NCI-H748 treated with DMSO at 0.1 percent for 48 hours (cell line): ENCODE results near the gene BPIFA1.
A peak's percentile ranks its signal among the peaks of the same experiment; 100 is the strongest.

ENCODE experiments used
- DNase-seq: peaks from one replicate; lab custom pipeline; 2025; lab: John Stamatoyannopoulos, UW

The BPIFA1 gene

DNA sequence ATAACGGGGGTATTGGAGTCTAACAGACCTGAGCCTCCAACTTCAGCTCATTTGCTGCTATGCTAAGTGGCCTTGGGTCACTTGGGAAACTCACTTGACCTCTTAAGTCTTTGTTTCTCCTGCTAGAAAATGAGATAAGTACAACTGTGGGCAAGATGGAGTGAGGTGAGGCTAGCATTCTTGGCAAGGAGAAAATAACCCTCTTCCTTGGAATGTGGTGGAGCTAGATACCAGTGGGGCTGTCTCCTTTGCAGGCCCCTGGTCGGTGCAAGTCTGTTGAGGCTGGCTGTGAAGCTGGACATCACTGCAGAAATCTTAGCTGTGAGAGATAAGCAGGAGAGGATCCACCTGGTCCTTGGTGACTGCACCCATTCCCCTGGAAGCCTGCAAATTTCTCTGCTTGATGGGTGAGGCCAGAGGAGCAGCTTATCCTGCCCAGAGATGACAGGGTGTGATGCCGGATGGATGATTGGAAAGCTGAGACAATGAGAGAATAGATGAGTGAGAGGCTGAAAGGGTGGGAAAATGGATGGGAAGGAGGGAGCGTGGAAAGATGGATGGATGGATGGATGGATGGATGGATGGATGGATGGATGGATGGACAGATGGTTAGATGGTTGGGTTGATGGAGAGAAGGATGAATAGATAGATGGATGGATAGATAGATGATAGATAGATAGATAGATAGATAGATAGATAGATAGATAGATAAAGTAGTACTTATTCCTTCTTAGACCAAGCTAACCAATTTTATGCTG is 4.4 kb downstream of the BPIFA1 start:
- DNase-seq = no peak

DNA sequence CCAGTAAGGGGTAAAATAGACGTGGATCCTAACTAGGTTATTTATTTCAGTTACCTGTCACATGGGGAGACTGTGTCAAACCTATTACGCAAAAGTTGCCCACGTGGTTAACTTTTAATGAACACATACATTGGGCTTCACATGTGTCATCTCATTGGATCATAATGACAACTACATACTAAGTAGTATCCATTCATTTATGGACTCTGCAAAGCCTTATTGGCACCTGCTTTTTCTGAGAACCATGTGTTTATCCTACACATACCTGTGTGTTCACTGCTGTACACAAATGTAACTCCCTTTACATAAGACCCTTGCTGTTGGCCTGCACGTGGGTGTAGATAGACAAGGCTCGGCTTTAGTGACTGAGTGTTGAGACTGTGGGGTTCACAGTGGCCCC is 5.1 kb downstream of the BPIFA1 start:
- DNase-seq = no peak

DNA sequence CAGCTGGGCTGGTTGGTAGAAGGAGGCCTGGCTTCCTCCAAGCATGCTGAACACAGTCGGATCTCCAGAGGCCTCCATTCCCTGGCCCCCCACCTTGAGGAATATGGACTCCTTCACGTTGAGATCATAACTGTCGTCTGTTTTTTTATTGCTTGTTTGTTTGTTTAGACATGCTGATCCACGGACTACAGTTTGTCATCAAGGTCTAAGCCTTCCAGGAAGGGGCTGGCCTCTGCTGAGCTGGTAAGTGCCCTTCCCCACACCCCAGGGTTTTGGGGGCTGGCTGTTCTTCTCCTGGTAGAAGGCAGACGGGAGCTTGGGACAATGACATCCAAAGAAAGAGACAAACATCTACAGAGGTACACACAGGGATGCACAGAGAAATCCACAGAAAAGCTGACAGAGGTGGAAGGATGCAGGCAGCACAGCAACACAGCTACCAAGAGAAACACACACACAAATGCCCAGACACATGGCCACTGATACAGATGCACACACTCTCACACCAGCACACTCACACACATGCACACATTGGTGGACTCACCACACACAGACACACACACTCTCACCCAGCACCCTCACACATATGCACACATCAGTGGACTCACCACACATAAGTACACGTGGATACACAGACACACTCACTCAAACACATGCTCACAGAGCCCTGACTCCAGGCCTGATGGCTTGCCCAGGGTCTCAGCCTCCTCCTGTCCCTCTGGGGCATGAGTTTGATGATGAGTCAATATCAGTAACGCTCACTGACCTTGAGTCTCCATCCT is 6.7 kb downstream of the BPIFA1 start:
- DNase-seq = no peak

DNA sequence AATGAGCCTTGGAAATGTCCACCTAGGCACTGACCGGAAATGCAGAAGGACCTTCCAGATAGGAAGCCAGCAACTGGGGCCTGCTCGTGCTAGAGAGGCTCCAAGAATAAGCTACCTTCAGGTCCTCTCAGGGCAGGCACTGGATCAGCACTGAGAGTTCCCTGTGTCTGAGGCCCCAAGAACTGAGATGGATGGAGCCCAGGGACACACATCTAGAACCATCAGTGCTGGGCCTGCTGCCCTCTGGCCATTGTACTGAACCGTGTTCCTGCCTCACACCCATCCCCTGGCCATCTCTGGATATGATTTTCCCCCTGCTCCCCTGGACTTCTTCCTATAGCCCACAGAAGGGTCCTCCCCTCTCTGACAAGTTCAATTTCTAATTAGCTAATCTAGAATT is 10.3 kb downstream of the BPIFA1 start:
- DNase-seq = no peak

DNA sequence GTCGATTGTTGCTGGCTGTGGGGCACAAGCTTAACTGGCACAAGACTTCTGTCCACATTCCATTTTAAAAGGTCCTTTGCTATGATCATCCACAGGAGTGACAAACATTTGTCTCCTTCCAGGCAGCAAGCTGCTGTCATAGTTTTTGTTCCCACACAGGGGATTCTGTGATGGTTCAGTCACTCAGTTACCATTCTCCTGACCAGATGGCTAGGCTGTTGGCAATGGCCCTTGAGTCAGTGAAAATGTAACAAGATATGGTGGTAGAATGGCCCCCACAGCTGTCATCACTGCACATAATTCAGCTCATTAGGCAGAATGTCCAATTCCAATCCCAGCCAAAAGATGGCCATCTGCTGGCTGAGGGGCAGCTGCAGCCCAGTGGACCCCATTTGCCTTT is 13.7 kb downstream of the BPIFA1 start:
- DNase-seq = no peak

DNA sequence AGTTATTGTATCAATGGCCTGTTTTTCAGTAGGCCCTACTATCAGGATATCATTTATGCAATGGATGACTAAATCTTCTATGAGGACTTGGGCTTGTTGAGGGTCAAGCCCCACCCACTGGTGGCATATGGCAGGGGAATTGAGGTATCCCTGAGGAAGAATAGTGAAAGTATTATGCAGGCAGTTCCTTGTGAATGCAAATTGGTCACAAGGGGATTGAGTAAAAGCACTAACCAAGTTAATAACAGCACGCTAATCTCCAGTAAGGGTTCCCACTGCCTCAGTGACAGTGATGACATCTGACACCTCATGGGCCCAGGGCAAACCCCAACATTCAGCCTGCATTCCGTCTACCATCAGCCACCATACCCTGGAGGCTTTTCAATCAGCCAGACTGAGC is 14.9 kb downstream of the BPIFA1 start:
- no peak for DNase-seq

DNA sequence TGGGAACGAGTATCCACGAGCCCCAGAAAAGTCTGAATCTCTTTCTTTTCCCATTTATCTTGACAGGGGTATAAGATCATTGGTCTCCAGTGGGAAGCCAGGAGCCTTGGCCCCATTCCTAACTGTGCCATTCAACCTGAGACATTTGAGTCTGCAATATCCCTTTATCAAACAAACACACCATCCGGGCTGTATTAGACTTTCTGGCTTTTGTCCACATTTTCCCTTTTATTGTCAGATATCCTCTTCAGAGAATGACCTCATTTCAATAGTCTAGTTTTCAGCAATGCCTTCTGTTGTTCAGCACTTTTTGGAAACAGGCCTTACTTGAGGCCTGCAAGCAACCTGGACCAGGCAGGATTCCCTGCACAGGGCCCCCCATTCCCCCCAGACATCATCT is 15.7 kb downstream of the BPIFA1 start:
- no peak for DNase-seq

DNA sequence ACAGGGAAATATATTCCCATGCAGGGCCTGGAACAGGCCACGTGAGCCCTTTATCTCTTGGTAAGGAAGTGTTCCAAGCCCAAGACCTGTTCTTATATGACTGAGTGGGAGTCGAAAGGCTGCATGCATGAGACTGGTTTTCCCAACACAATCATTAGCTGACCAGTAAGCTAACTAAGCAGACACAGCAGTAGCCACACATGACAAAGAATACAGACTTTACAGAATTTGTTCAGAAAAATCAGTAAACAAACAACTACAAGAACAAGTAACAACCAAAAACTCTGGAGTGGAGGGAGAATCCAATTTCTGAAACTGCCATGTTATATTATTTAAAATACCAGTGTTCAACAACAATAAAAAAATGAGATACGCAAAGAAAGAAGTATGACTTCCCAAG is 16.7 kb downstream of the BPIFA1 start:
- no peak for DNase-seq

DNA sequence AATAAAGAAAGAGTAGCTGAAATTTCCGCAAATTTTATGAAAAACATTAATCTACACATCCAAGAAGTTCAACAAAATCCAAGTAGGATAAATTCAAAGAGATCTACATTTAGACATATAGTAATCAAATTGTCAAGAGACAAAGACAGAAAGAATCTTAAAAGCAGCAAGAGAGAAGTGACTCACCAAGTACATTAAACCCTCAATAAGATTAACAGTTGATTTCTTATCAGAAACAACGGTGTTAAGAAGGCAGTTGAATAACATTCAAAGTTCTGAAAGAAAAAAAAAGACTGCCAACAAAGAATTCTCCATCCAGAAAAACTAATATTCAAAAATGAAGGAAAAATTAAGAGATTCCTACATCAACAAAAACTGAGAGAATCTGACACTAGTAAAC is 19.2 kb downstream of the BPIFA1 start:
- no peak for DNase-seq

DNA sequence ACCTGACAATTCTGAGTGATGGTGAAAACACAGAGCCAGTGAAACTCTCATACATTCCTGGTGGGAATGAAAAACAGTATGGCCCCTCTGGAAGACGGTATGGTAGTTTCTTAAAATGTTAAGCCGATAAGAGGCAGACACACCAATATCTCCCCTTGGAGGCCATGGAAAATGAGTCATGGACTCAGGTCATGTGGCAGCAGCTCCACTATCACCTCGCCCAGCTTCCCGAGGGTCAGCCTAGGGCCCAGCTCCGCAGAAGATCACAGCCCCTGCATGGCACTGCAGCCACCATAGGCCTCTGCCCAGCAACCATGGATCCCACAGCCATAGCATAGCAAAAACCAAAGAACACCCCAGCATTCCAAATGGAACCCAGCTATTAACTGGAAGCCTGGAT is 21.4 kb downstream of the BPIFA1 start:
- DNase-seq = no peak

DNA sequence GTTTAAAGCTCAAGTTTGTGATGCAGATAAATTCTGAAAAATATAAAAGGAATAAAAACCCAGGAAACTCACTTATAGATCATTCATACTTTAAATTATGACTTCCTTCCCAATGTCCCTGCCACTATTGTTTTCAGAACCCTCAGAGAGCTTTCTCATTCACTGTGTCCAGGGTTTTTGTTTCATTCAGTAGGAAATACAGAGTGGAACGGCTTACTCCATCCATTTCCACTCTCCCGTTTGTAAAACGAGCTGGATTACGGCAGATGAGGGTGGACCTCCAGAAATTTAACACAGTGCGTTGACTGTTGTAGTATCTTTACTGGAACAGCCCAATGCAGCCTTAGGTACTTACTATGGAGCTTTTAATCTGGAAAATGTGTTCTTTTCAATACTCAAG is 23.6 kb downstream of the BPIFA1 start:
- DNase-seq = no peak

DNA sequence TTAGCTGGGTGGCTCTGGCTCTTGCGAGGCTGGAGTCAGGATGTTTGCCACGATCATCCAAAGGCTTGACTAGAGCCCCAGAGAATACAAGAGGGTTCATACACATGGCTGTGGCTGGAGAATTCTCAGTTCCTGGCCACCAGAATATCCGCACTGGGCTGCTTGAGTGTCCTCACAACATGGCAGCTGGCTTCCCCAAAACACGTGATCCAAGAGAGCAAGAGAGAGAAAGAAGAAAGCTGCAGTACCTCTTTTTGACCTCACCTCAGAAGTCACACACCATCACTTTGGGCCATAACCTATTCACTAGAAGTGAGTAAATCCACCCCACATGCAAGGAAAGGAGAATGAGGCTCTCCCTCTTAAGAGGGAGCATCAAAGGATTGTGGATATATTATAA is 25.7 kb downstream of the BPIFA1 start:
- DNase-seq = no peak

DNA sequence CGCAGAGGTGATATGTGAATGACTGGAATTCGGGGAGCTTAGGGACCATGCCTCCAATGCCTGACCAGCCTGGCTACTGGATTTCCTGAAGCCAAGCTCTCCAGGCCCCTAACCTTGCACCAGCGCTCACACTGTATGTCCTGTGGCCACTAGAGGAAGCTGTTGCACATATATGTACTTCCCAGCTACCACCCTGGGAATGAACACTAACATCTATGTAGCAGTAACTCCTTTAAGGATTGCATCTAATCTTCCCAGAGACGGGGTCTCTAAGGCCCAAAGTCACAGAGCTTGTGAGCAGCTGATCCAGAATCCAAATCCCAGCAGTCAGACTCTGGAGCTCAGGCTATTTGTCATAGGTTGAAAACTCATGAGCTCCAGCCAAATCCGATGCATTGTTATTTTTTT is 26.9 kb downstream of the BPIFA1 start:
- DNase-seq = peak; percentile 26

DNA sequence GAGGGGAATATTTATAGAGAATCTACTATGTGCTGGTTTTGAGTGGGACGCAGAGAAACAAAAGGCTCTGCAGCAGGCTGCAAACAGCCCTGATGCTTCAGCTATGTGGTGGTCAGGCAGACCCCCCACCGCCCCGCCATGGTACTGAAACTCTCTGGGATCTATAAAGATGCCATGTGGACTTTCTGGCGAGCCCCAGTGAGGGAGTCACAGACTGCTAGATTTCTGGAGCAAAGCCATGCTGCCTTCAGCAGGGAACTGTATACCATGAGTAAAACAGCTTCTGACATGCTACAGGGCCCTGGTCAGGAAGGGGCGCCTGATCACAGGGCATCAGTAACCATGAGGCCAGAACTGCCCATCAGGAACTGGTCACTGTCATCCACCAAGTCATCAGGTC is 28.0 kb downstream of the BPIFA1 start:
- no peak for DNase-seq

DNA sequence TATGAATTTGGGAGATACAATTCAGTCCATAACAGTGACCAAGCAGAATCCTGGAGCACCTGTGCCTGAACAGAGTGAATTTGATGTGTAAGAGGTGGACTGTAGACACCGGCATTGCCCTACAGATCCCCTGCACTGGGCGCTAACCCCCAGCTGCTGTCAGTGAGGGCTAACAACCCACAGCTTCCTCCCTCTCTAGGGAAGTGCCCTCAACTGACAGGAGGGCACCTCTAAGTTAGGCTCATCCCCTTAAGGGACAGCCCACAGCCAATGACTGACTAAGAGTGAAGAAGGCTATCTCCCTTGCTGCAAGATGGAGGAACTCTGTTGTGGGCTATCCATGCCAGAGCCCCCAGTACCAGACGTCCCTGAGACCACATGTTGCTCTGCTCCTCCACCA is 31.9 kb downstream of the BPIFA1 start:
- DNase-seq = no peak

DNA sequence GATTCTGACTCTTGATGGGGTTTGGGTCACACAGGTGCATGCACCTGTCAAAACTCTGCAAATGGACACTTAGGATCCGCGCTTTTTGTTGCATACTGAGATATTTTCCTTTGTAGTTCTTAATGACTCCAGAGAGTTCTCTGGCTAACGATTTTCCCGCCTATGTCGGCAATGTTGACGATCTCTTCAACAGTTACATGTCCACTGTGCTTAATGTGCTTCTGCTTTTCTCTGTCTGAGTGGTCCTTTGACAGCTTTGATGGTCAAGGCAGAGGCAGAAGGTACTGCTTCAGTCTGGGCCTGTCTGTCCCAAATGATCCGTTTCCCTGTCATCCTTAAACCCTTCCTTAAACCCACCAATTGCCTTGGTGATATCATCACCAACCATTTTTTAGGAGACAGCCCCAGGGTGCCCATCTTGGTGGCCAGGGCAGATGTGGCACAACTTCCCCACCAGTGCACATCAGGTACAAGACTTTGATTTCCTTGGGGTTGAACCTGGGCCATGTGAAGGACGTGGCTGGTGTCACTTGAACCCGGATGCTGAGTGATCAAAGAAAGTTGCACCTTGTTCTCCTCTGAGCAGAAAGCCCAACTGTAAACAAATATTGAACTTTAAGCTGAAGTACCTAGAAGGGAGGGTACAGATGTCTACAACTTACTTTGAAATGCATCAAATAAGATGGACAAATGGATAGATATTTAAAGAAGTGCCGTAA is 36.5 kb downstream of the BPIFA1 start:
- no peak for DNase-seq

DNA sequence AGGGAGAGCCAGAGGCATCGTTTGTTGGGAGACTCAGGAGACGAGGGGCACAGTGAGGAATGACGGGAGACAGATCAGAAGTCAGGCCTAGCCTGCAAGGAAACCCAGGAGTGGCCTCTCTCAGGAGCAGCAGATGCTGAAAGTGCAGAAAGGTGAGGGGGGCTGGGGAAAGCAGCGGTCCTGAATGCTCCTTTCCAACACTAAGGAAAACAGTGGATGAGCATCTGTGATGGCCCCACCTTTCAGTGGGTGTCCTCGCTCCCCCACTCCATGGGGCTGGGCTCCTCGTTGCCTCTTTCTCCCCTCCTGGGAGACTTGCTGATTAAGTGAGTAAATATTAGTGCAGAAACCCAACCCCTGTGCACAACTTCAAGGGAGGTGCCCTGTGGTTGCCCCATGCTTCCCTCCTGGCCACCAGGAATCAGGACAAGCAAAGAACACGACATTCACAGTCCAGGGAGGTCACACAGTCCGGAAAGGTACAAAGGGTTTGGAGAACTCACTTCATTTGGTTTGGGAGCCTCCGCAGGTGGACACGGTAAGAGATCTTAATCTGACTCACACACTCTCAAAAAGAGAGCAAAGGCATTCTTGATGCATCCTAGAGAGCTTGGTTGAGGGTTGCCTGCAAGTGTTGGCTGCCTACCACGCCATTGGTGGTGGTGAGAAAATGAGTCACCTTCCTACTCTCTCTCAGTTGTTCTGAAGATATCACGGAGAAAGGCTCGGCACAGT is 37.5 kb downstream of the BPIFA1 start:
- no peak for DNase-seq

DNA sequence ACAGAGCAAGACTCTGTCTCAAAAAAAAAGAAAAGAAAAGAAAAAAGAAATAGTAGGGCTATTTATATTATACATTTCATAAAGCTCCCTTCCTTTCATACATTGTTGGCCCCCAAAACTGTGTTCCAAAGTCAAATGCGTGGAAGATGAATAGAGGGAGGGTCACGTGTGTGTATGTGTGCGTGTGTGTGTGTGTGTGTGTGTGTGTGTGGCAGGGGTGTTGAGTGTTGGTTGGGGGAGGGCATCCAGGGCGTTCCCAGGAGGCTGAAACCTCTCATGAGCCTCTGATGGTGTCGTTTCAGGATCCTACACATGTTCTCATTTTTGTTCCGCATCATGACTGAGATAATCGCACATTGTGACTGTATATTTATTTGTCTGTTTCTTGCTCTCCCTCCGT is 39.4 kb downstream of the BPIFA1 start:
- no peak for DNase-seq

DNA sequence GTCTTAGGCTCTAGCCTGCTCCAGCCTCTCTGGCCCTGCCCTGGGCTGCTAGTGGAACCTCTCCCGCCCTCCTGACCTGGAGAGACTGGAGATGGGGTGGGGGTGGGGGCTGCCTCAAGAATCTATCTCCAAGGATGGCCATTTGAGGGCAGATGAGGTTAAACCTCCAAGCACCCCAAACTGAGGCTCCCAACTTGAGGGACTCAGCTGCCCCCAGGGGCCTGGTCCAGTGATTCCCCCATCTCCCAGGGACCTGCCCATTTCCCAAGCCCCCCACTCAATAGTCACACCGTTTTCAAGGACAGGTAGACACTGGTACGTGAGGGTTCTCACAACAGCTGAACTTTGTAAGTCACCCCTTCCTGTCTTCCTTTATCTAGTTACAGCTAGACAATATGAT is 40.1 kb downstream of the BPIFA1 start:
- DNase-seq = no peak

DNA sequence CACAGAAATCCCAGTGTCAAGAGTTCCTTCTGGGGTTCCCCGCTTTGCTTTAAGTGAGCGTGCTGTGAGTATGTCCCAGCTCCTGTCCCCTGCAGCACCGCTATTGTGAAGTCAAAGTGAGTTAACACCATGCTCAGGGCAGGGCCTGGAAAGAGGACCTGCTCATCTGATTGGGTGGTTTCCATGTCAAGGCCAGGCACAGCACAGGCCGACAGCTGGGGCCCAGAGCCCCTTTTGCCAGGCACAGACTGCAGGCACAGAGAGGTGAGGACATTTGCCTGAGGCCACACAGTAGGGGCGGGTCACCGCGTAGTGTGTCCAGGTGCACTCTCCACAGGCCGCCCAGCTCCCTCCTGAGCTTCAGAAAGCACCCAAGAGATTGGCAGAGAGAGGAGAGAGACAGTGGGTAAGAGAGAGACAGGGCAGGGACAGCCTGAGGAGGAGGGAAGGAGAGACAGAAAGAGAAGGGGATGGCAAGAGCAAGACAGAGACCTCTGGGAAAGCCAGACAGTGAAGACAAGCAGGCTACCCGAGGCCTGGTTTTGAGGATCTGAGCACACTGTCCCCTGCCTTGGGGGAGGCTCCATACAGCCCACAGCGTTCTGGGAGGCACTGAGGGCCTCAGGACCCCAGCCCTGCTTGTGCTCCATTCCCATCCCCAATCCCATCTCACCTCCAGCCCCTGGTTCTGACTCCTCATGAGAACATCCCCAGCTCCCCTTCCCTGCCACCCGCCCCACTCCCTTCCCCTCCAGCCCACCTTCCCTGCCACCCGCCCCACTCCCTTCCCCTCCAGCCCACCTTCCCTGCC is 40.7 kb downstream of the BPIFA1 start:
- DNase-seq = no peak
